Measurements from ENCODE around the gene PRDX2.

- TF ChIP-seq CTCF (IDR thresholded peaks at IDR 0.05; ENCODE audit: low read length) (no peak), EZH2 (IDR thresholded peaks at IDR 0.05; ENCODE audit: borderline replicate concordance, low read length) (no peak)
Observed at GRCh38 chr19:12786141-12786870, 15.3 kb downstream of the PRDX2 start.

Measured in OCI-LY1 (cell line).